HG02571 (cell line): Measurements from ENCODE around the gene TBX2.

ENCODE experiments used
- ATAC-seq: cut with Tn5 transposase; IDR thresholded peaks from one replicate; pipeline ENCODE4 v1.9.1; 2021; ENCODE audit warnings: mild to moderate bottlenecking, moderate library complexity; ENCODE audit not compliant: unreplicated experiment

The TBX2 gene

GRCh38 chr17:61386251-61386650, 13.4 kb upstream of the TBX2 start:
- no peak for ATAC-seq

- no peak for ATAC-seq
These were observed 12.6 kb upstream of the TBX2 start for GRCh38 chr17:61387011-61387410.

- no peak for ATAC-seq
These were observed 11.9 kb upstream of the TBX2 start for GRCh38 chr17:61387511-61388305.

- no peak for ATAC-seq
These were observed 10.9 kb upstream of the TBX2 start for GRCh38 chr17:61388561-61389356.

- no peak for ATAC-seq
These were observed 9.8 kb upstream of the TBX2 start for GRCh38 chr17:61389670-61390478.

- no peak for ATAC-seq
These were observed 9.2 kb upstream of the TBX2 start for GRCh38 chr17:61390479-61390791.

- no peak for ATAC-seq
These were observed 7.9 kb upstream of the TBX2 start for GRCh38 chr17:61391595-61392291.

GRCh38 chr17:61392679-61393078, 7.0 kb upstream of the TBX2 start:
- ATAC-seq: no peak

- no peak for ATAC-seq
These were observed 6.1 kb upstream of the TBX2 start for GRCh38 chr17:61393550-61393903.

GRCh38 chr17:61393904-61394629, 5.6 kb upstream of the TBX2 start:
- no peak for ATAC-seq

GRCh38 chr17:61394630-61395408, 4.8 kb upstream of the TBX2 start:
- no peak for ATAC-seq

GRCh38 chr17:61395409-61395982, 4.1 kb upstream of the TBX2 start:
- ATAC-seq: no peak

- no peak for ATAC-seq
These were observed 3.6 kb upstream of the TBX2 start for GRCh38 chr17:61395983-61396585.

GRCh38 chr17:61396586-61397085, 3.0 kb upstream of the TBX2 start:
- ATAC-seq: no peak

- no peak for ATAC-seq
These were observed 2.4 kb upstream of the TBX2 start for GRCh38 chr17:61397086-61397842.

- ATAC-seq: no peak
These were observed 917 bp upstream of the TBX2 start for GRCh38 chr17:61398721-61399130.

- no peak for ATAC-seq
These were observed 548 bp downstream of the TBX2 start for GRCh38 chr17:61400066-61400716.
